GM12892 (cell line): ENCODE data around the gene SLC41A3.

ENCODE experiments used
- POLR2A ChIP-seq: IDR thresholded peaks from 2 replicates; pipeline ENCODE4 v1.6.1; 2011; ENCODE audit warnings: low read depth, low read length, control low read depth
- POLR2AphosphoS5 ChIP-seq: IDR thresholded peaks from 2 replicates; pipeline ENCODE4 v1.6.1; 2011; ENCODE audit warnings: low read depth, low read length, control low read depth

GRCh38 chr3:126106336-126107202, 22.6 kb upstream of the SLC41A3 start:
- no peak for TF ChIP-seq POLR2A
- no peak for TF ChIP-seq POLR2AphosphoS5
